H9 (cell line): Measurements from ENCODE around the gene NLRP4. TPM values are rescaled to one million over a fixed set of nuclear protein-coding genes. Genes with fewer than 3 reads are reported as not detected.

Experiments used
- DNase-seq: peaks from one replicate; pipeline ENCODE4 v3.0.0-alpha.2; 2017
- H2AFZ ChIP-seq: one replicate; pipeline ENCODE4 v1.6.1; 2013; ENCODE audit warnings: mild to moderate bottlenecking, low read length, control low read depth, moderate library complexity
- H2AK5ac ChIP-seq: 2 replicates; pipeline ENCODE4 v1.6.1; 2013; ENCODE audit warnings: low read length, control low read depth, mixed read lengths; ENCODE audit not compliant: insufficient read length
- H2BK120ac ChIP-seq: one replicate; pipeline ENCODE4 v1.6.1; 2013; ENCODE audit warnings: low read depth, mild to moderate bottlenecking, low read length, control low read depth, inconsistent platforms; ENCODE audit not compliant: poor library complexity, severe bottlenecking
- H2BK12ac ChIP-seq: 2 replicates; pipeline ENCODE4 v1.6.1; 2013; ENCODE audit warnings: low read length, control low read depth, mixed read lengths, low read depth; ENCODE audit not compliant: insufficient read length
- H2BK15ac ChIP-seq: 2 replicates; pipeline ENCODE4 v1.6.1; 2013; ENCODE audit warnings: low read depth, low read length, control low read depth
- H2BK20ac ChIP-seq: one replicate; pipeline ENCODE4 v1.6.1; 2013; ENCODE audit warnings: low read depth, mild to moderate bottlenecking, low read length, control low read depth, inconsistent platforms; ENCODE audit not compliant: poor library complexity, severe bottlenecking
- H2BK5ac ChIP-seq: 2 replicates; pipeline ENCODE4 v1.6.1; 2013; ENCODE audit warnings: low read length, control low read depth, mixed read lengths; ENCODE audit not compliant: insufficient read length
- H3K14ac ChIP-seq: 2 replicates; pipeline ENCODE4 v1.6.1; 2013; ENCODE audit warnings: low read length, control low read depth; ENCODE audit not compliant: insufficient read depth
- H3K18ac ChIP-seq: 2 replicates; pipeline ENCODE4 v1.6.1; 2013; ENCODE audit warnings: low read depth, mild to moderate bottlenecking, mixed read lengths, low read length, control low read depth; ENCODE audit not compliant: insufficient read length
- H3K23ac ChIP-seq: 2 replicates; pipeline ENCODE4 v1.6.1; 2013; ENCODE audit warnings: low read length, control low read depth, mixed read lengths, low read depth; ENCODE audit not compliant: insufficient read length
- H3K23me2 ChIP-seq: 2 replicates; pipeline ENCODE4 v1.6.1; 2013; ENCODE audit warnings: low read depth, mild to moderate bottlenecking, mixed read lengths, low read length, control low read depth; ENCODE audit not compliant: insufficient read length, poor library complexity, severe bottlenecking
- H3K27ac ChIP-seq: 2 replicates; pipeline ENCODE4 v1.5.1; 2013; ENCODE audit warnings: low read length, control low read depth, mixed read lengths, low read depth; ENCODE audit not compliant: insufficient read length
- H3K27me3 ChIP-seq: 2 replicates; pipeline ENCODE4 v1.6.1; 2013; ENCODE audit warnings: low read length, control low read depth, inconsistent platforms; ENCODE audit not compliant: insufficient read depth
- H3K4ac ChIP-seq: 2 replicates; pipeline ENCODE4 v1.6.1; 2013; ENCODE audit warnings: low read depth, mild to moderate bottlenecking, control low read depth, inconsistent platforms, low read length, moderate library complexity
- H3K4me1 ChIP-seq: 2 replicates; pipeline ENCODE4 v1.6.1; 2013; ENCODE audit warnings: low read length, control low read depth, inconsistent platforms; ENCODE audit not compliant: insufficient read depth
- H3K4me2 ChIP-seq: 2 replicates; pipeline ENCODE4 v1.6.1; 2013; ENCODE audit warnings: low read length, control low read depth, mixed read lengths; ENCODE audit not compliant: insufficient read length, insufficient read depth
- H3K56ac ChIP-seq: 2 replicates; pipeline ENCODE4 v1.6.1; 2013; ENCODE audit warnings: low read depth, mild to moderate bottlenecking, mixed read lengths, low read length, control low read depth; ENCODE audit not compliant: insufficient read length
- H3K79me1 ChIP-seq: 2 replicates; pipeline ENCODE4 v1.6.1; 2013; ENCODE audit warnings: low read depth, mild to moderate bottlenecking, moderate library complexity, low read length, control low read depth, inconsistent platforms; ENCODE audit not compliant: insufficient read depth, poor library complexity, severe bottlenecking
- H3K79me2 ChIP-seq: 2 replicates; pipeline ENCODE4 v1.6.1; 2013; ENCODE audit warnings: low read length, control low read depth, inconsistent platforms; ENCODE audit not compliant: insufficient read depth
- H3K9ac ChIP-seq: 2 replicates; pipeline ENCODE4 v1.6.1; 2013; ENCODE audit warnings: low read length, control low read depth, mixed read lengths; ENCODE audit not compliant: insufficient read length; ENCODE audit errors: extremely low read depth
- H3K9me3 ChIP-seq: one replicate; pipeline ENCODE4 v1.6.1; 2013; ENCODE audit warnings: low read depth, low read length, inconsistent platforms; ENCODE audit not compliant: control insufficient read depth
- H3T11ph ChIP-seq: one replicate; pipeline ENCODE4 v1.6.1; 2013; ENCODE audit warnings: mild to moderate bottlenecking, low read length, control low read depth, inconsistent platforms
- H4K20me1 ChIP-seq: one replicate; pipeline ENCODE4 v1.6.1; 2013; ENCODE audit not compliant: control insufficient read depth, insufficient read length, insufficient read depth
- H4K5ac ChIP-seq: 2 replicates; pipeline ENCODE4 v1.6.1; 2013; ENCODE audit warnings: low read depth, mild to moderate bottlenecking, mixed read lengths, low read length, control low read depth; ENCODE audit not compliant: insufficient read length
- H4K8ac ChIP-seq: replicated peaks from 2 replicates; pipeline ENCODE4 v1.6.1; 2013; ENCODE audit warnings: low read length, control low read depth, mixed read lengths, low read depth; ENCODE audit not compliant: insufficient read length
- H4K91ac ChIP-seq: 2 replicates; pipeline ENCODE4 v1.6.1; 2013; ENCODE audit warnings: low read depth, mild to moderate bottlenecking, moderate library complexity, mixed read lengths, low read length, control low read depth; ENCODE audit not compliant: insufficient read length
- H3K27ac Mint-ChIP-seq, 3 experiments: 2 replicates in 2 of 3; 3 replicates in 1 of 3; pipeline ENCODE4 v1.8.0; 2020 to 2021; ENCODE audit warnings: mixed read lengths in 3 of 3, mild to moderate bottlenecking in 1 of 3, moderate library complexity in 1 of 3
- H3K27me3 Mint-ChIP-seq: 2 replicates; pipeline ENCODE4 v1.8.0; 2021; ENCODE audit warnings: low read depth, mild to moderate bottlenecking, moderate library complexity, mixed read lengths
- H3K36me3 Mint-ChIP-seq, 3 experiments: 2 replicates in 2 of 3; 3 replicates in 1 of 3; pipeline ENCODE4 v1.8.0; 2020 to 2021; ENCODE audit warnings: low read depth in 3 of 3, mixed read lengths in 3 of 3; ENCODE audit not compliant: insufficient read depth in 1 of 3
- H3K4me1 Mint-ChIP-seq, 2 experiments: 2 replicates each; pipeline ENCODE4 v1.8.0; 2020; ENCODE audit warnings: mixed read lengths in 2 of 2
- H3K4me3 Mint-ChIP-seq, 2 experiments: 2 replicates in 1 of 2; 3 replicates in 1 of 2; pipeline ENCODE4 v1.8.0; 2020 to 2021; ENCODE audit warnings: mild to moderate bottlenecking in 2 of 2, mixed read lengths in 2 of 2, moderate library complexity in 1 of 2
- H3K9me3 Mint-ChIP-seq, 2 experiments: 2 replicates in 1 of 2; 3 replicates in 1 of 2; pipeline ENCODE4 v1.8.0; 2020; ENCODE audit warnings: mild to moderate bottlenecking in 2 of 2, mixed read lengths in 2 of 2, moderate library complexity in 1 of 2
- WGBS: extraction: QIAGEN DNeasy Blood & Tissue Kit; methylation state at CpG from one replicate; pipeline ENCODE4 v1.1.7; 2013; ENCODE audit warnings: missing lambda C conversion rate, low lambda C conversion rate, mixed read lengths; ENCODE audit not compliant: insufficient read length; ENCODE audit errors: extremely low coverage; 5-methylcytosine and 5-hydroxymethylcytosine counted together
- total RNA-seq: library from RNA; stranded (reverse); gene quantifications from 2 replicates; pipeline ENCODE4 v1.2.1, GENCODE V29; 2021
- TF ChIP-seq, protein P1 (sequence below): fragments of 200-600 bp; sonication (generic); conservative IDR thresholded peaks from 3 replicates; pipeline ENCODE4 v1.8.0; 2021; ENCODE audit warnings: antibody characterized with exemption, mild to moderate bottlenecking

The NLRP4 gene
- total RNA-seq, 1 experiment from 2014 or later: not detected

- Histone ChIP-seq H3K56ac (no peak overlapping the region), H3K79me2 (no peaks in the 10 kb centered on the region), H2BK12ac (no peak overlapping the region), H3K23me2 (no peaks in the 10 kb centered on the region), H2AK5ac (no peak overlapping the region), H3K4ac (no peak overlapping the region), H2AFZ (no peak overlapping the region), H3K4me2 (no peak overlapping the region), H3K9ac (no peak overlapping the region), H2BK20ac (no peak overlapping the region), H2BK15ac (no peak overlapping the region), H3T11ph (no peak overlapping the region), H3K18ac (no peak overlapping the region), H4K8ac (no peak overlapping the region), H4K5ac (no peak overlapping the region), H4K91ac (no peak overlapping the region), H3K9me3 (peaks cover 80% of the 10 kb centered on the region), H2BK120ac (no peak overlapping the region), H3K23ac (no peak overlapping the region), H3K79me1 (no peaks in the 10 kb centered on the region), H3K27me3 (no peaks in the 10 kb centered on the region), H3K14ac (no peak overlapping the region), H3K27ac (no peak overlapping the region), H2BK5ac (no peak overlapping the region), H3K4me1 (no peaks in the 10 kb centered on the region), H4K20me1 (no peaks in the 10 kb centered on the region)
- Mint-ChIP-seq H3K36me3 (peaks cover 7 to 30% (median 11%) of the 10 kb centered on the region in 3 experiments; a peak in 6 of 7 replicates), H3K4me1 (no peaks in the 10 kb centered on the region), H3K27ac (no peak overlapping the region), H3K4me3 (no peak overlapping the region), H3K9me3 (peaks cover 83 to 91% of the 10 kb centered on the region in 2 experiments), H3K27me3 (peaks cover 2% of the 10 kb centered on the region; the same call in 1 of the 2 replicates)
- no peak for DNase-seq
- TF ChIP-seq, protein P1, sequence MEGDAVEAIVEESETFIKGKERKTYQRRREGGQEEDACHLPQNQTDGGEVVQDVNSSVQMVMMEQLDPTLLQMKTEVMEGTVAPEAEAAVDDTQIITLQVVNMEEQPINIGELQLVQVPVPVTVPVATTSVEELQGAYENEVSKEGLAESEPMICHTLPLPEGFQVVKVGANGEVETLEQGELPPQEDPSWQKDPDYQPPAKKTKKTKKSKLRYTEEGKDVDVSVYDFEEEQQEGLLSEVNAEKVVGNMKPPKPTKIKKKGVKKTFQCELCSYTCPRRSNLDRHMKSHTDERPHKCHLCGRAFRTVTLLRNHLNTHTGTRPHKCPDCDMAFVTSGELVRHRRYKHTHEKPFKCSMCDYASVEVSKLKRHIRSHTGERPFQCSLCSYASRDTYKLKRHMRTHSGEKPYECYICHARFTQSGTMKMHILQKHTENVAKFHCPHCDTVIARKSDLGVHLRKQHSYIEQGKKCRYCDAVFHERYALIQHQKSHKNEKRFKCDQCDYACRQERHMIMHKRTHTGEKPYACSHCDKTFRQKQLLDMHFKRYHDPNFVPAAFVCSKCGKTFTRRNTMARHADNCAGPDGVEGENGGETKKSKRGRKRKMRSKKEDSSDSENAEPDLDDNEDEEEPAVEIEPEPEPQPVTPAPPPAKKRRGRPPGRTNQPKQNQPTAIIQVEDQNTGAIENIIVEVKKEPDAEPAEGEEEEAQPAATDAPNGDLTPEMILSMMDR: no peak
- WGBS: no CpG with 5 or more reads among the region's 9 CpGs
Measured at GRCh38 chr19:55902080-55902751, 65.9 kb downstream of the NLRP4 start.
